GM12878 (cell line): ENCODE results near the gene PKD2. TPM values are rescaled to one million over a fixed set of nuclear protein-coding genes. Genes with fewer than 3 reads are reported as not detected.

Source experiments
- ATAC-seq: fragments of 200-7000 bp; cut with Tn5 transposase; 3 replicates; pipeline ENCODE4 v1.9.1; 2020; ENCODE audit warnings: mild to moderate bottlenecking, moderate library complexity
- BruUV-seq: library from RNA; stranded (reverse); fragments of 400-500 nt; replicated peaks from 2 replicates; lab custom pipeline; 2021; lab: Mats Ljungman, UMichigan
- CTCF ChIA-PET: fragments of 300-600 bp; sonication (Branson Sonifier 250); formaldehyde crosslinking; extraction: SDS; loops from one replicate; lab custom pipeline; 2021; ENCODE audit warnings: inconsistent platforms; lab: Yijun Ruan, JAX
- POLR2A ChIA-PET: fragments of 350-600 bp; formaldehyde crosslinking; extraction: SDS; loops from one replicate; lab custom pipeline; 2021; ENCODE audit warnings: inconsistent platforms; lab: Charles Lee
- RAD21 ChIA-PET: fragments of 300-600 bp; sonication (Branson Sonifier 250); formaldehyde crosslinking; loops from one replicate; lab custom pipeline; 2023; ENCODE audit warnings: antibody characterized with exemption; ENCODE audit not compliant: unreplicated experiment; lab: Charles Lee
- SMC1A ChIA-PET: fragments of 300-600 bp; sonication (Branson Sonifier 250); formaldehyde crosslinking; loops from one replicate; lab custom pipeline; 2023; ENCODE audit not compliant: unreplicated experiment, uncharacterized antibody; lab: Charles Lee
- DNase-seq: peaks from one replicate; pipeline ENCODE4 v3.0.0-alpha.2; 2011; ENCODE audit warnings: low read depth, low spot score
- FAIRE-seq: peaks from 3 replicates; lab custom pipeline; 2011; peaks lifted over from hg19 to GRCh38; lab: Jason Lieb, UNC
- H2AFZ ChIP-seq: 2 replicates; pipeline ENCODE4 v1.6.0; 2011; ENCODE audit warnings: low read depth, low read length, control low read depth; ENCODE audit not compliant: control insufficient read depth
- H3K27ac ChIP-seq: 2 replicates; pipeline ENCODE4 v1.5.1; 2011; ENCODE audit warnings: control low read depth; ENCODE audit not compliant: control insufficient read depth, insufficient read depth
- H3K27me3 ChIP-seq, 2 experiments: replicated peaks in 1 of 2; 2 replicates each; pipeline versions ENCODE4 v1.6.0 to v1.6.1; 2011; ENCODE audit warnings: low read length in 1 of 2; ENCODE audit not compliant: control insufficient read depth in 2 of 2, insufficient read depth in 2 of 2
- H3K36me3 ChIP-seq, 2 experiments: 2 replicates each; pipeline ENCODE4 v1.5.1; 2011; ENCODE audit warnings: low read length in 1 of 2; ENCODE audit not compliant: control insufficient read depth in 2 of 2, insufficient read depth in 2 of 2
- H3K4me1 ChIP-seq: 2 replicates; pipeline ENCODE4 v1.6.1; 2011; ENCODE audit warnings: mild to moderate bottlenecking, low read length, moderate library complexity, mixed read lengths; ENCODE audit not compliant: control insufficient read depth, insufficient read depth
- H3K4me2 ChIP-seq: 2 replicates; pipeline ENCODE4 v1.6.0; 2011; ENCODE audit warnings: control low read depth; ENCODE audit not compliant: control insufficient read depth, insufficient read depth
- H3K4me3 ChIP-seq: fragments of 200-600 bp; sonication (generic); 2 replicates; pipeline ENCODE4 v1.5.1; 2016
- H3K79me2 ChIP-seq: 2 replicates; pipeline ENCODE4 v1.6.0; 2011; ENCODE audit warnings: low read length; ENCODE audit not compliant: control insufficient read depth, insufficient read depth
- H3K9ac ChIP-seq: 2 replicates; pipeline ENCODE4 v1.8.0; 2011; ENCODE audit warnings: low read length, control low read depth, mixed read lengths; ENCODE audit not compliant: control insufficient read depth, insufficient read depth
- H3K9me3 ChIP-seq: replicated peaks from 3 replicates; pipeline ENCODE4 v1.5.1; 2011; ENCODE audit warnings: mild to moderate bottlenecking, low read length; ENCODE audit not compliant: control insufficient read depth, insufficient read depth
- H4K20me1 ChIP-seq: 2 replicates; pipeline ENCODE4 v1.6.0; 2011; ENCODE audit not compliant: control insufficient read depth, insufficient read depth
- CEBPB ChIP-seq, 2 experiments: fragments of 150-350 bp in 1 of 2; IDR thresholded peaks; 2 replicates each; pipeline ENCODE4 v1.6.1; 2012 to 2014; ENCODE audit warnings: low read depth in 2 of 2, low read length in 2 of 2, borderline replicate concordance in 1 of 2, inconsistent platforms in 1 of 2
- ELK1 ChIP-seq: IDR thresholded peaks from 2 replicates; pipeline ENCODE4 v1.6.1; 2012; ENCODE audit warnings: low read depth, low read length, improper control_type of control experiment
- FOXK2 ChIP-seq: fragments of 450-650 bp; IDR thresholded peaks from 2 replicates; pipeline ENCODE4 v1.6.1; 2017; ENCODE audit warnings: mild to moderate bottlenecking, moderate library complexity
- HSF1 ChIP-seq: fragments of 150-350 bp; IDR thresholded peaks from 2 replicates; pipeline ENCODE4 v1.6.1; 2014; ENCODE audit warnings: mild to moderate bottlenecking, low read depth, low read length
- IKZF2 ChIP-seq, 2 experiments: fragments of 450-650 bp; IDR thresholded peaks; 2 replicates each; pipeline ENCODE4 v1.6.1; 2017; ENCODE audit warnings: mild to moderate bottlenecking in 2 of 2, moderate library complexity in 2 of 2
- IRF4 ChIP-seq: IDR thresholded peaks from 2 replicates; pipeline ENCODE4 v1.6.1; 2011; ENCODE audit warnings: low read depth, low read length
- IRF5 ChIP-seq: fragments of 450-650 bp; IDR thresholded peaks from 2 replicates; pipeline ENCODE4 v1.6.1; 2017; ENCODE audit warnings: borderline replicate concordance
- NFYB ChIP-seq: IDR thresholded peaks from 2 replicates; pipeline ENCODE4 v1.6.1; 2011; ENCODE audit warnings: low read depth, mild to moderate bottlenecking, low read length, improper control_type of control experiment, moderate library complexity; ENCODE audit not compliant: insufficient read depth
- PBX3 ChIP-seq: IDR thresholded peaks from 2 replicates; pipeline ENCODE4 v1.6.1; 2011; ENCODE audit warnings: mild to moderate bottlenecking, low read depth, low read length, moderate library complexity; ENCODE audit not compliant: insufficient replicate concordance
- SUPT20H ChIP-seq: IDR thresholded peaks from 2 replicates; pipeline ENCODE4 v1.6.1; 2011; ENCODE audit warnings: low read depth, mild to moderate bottlenecking, low read length, moderate library complexity, borderline replicate concordance; ENCODE audit not compliant: control insufficient read depth
- TCF3 ChIP-seq: IDR thresholded peaks from 2 replicates; pipeline ENCODE4 v1.6.1; 2012; ENCODE audit warnings: low read depth, mild to moderate bottlenecking, low read length, borderline replicate concordance; ENCODE audit not compliant: insufficient read depth
- ZBTB11 ChIP-seq: fragments of 450-650 bp; formaldehyde crosslinking; IDR thresholded peaks from 2 replicates; pipeline ENCODE4 v1.5.0; 2022; ENCODE audit warnings: mild to moderate bottlenecking, missing genetic modification characterization
- ZNF207 ChIP-seq: fragments of 450-650 bp; IDR thresholded peaks from 2 replicates; pipeline ENCODE4 v1.6.1; 2014; ENCODE audit warnings: antibody characterized with exemption, mild to moderate bottlenecking, borderline replicate concordance
- ZSCAN29 ChIP-seq: fragments of 450-650 bp; IDR thresholded peaks from 2 replicates; pipeline ENCODE4 v1.6.1; 2017; ENCODE audit warnings: mild to moderate bottlenecking, moderate library complexity
- WGBS: methylation state at CpG from one replicate; pipeline ENCODE4 v1.1.6; 2016; ENCODE audit warnings: low lambda C conversion rate; ENCODE audit not compliant: insufficient replicate concordance, insufficient coverage; ENCODE audit errors: missing lambda C conversion rate; 5-methylcytosine and 5-hydroxymethylcytosine counted together
- in situ Hi-C: fragments of 300-500 bp; cut with MboI; formaldehyde crosslinking; loops from 9 replicates; pipeline ENCODE4 v1.14.3; 2018; ENCODE audit warnings: mixed read lengths
- intact Hi-C: fragments of 100-400 bp; cut with micrococcal nuclease; formaldehyde crosslinking; loops from one replicate; pipeline ENCODE4 v1.14.2; 2022; ENCODE audit not compliant: unreplicated experiment
- polyA plus RNA-seq, 11 experiments: library from polyadenylated mRNA; depleted of rRNA in 4 of 11; unstranded in 6 of 11; stranded (reverse) in 5 of 11; fragments of >200 nt; fragmentation: Nextera tagmentation in 4 of 11; fragmentation: Illumina TruSeq in 1 of 11; extraction: Ambion mirVana in 4 of 11; extraction: Trizol in 1 of 11; gene quantifications; 1 replicate in 1 of 11; 2 replicates in 10 of 11; pipeline versions ENCODE4 v1.2.1 to v1.2.3, GENCODE V29; 2011 to 2016; ENCODE audit warnings: inconsistent platforms in 2 of 11, missing spikeins in 2 of 11, low read depth in 1 of 11
- total RNA-seq, 4 experiments: library from RNA; depleted of rRNA in 3 of 4; stranded (reverse); fragments of >200 nt in 3 of 4; fragmentation: Illumina TruSeq in 1 of 4; extraction: Trizol in 1 of 4; gene quantifications; 2 replicates each; pipeline versions ENCODE4 v1.2.1 to v1.2.3, GENCODE V29; 2013 to 2021

Gene PKD2
- total and polyA plus RNA-seq, 10 of the 15 experiments (the other 5 are each of a cell fraction or from before 2014, with no cell fraction given) = 2.0 to 13.8 (median 8.4) TPM

GRCh38 chr4:88035292-88035691 lies 27.9 kb downstream of the PKD2 start (continued):
- no peak for TF ChIP-seq ELK1
- no peak for TF ChIP-seq ZSCAN29
- no peak for TF ChIP-seq CEBPB (IDR thresholded peaks at IDR 0.05; ENCODE audit: borderline replicate concordance in 1 of 2, low read depth in 2 of 2, low read length in 2 of 2)
- TF ChIP-seq IRF4 = no peak
- TF ChIP-seq PBX3 = no peak

- Histone ChIP-seq H3K27ac (no peak overlapping the region), H3K9ac (no peak overlapping the region), H3K4me3 (no peak overlapping the region), H3K4me1 (no peaks in the 10 kb centered on the region), H2AFZ (no peak overlapping the region), H3K79me2 (no peaks in the 10 kb centered on the region), H3K36me3 (peaks cover 0 to 8% of the 10 kb centered on the region in 2 experiments; a peak in 1 of 4 replicates), H4K20me1 (no peaks in the 10 kb centered on the region), H3K4me2 (no peak overlapping the region), H3K27me3 (no peaks in the 10 kb centered on the region), H3K9me3 (no peaks in the 10 kb centered on the region)
- ATAC-seq (no peak), FAIRE-seq (no peak), DNase-seq (no peak)
- in situ Hi-C loops = no loop called here
- no TSS peak for BruUV-seq
- ChIA-PET RAD21 (no interaction called here), POLR2A (interaction anchor here (0.5 kb wide), 1 partner anchor 733 kb away, joined by 3 read pairs; no protein-coding TSS in a partner anchor), SMC1A (interaction anchor here (1.8 kb wide), 1 partner anchor 174 kb away, joined by 6 read pairs; no protein-coding TSS in a partner anchor), CTCF (no interaction called here)
- TF ChIP-seq ZBTB11 (no peak), HSF1 (no peak), ZNF207 (no peak), IKZF2 (IDR thresholded peaks at IDR 0.05) (no peak), NFYB (no peak), FOXK2 (no peak), TCF3 (no peak), IRF5 (no peak), SUPT20H (no peak)
- intact Hi-C loops = loop anchor here (10.0 kb wide), 2 partner anchors 327 to 1107 kb away; no protein-coding TSS in a partner anchor
- WGBS = 100% methylated on average over 1 of the region's 1 CpG
Observed at GRCh38 chr4:88037447-88037846, 30.0 kb downstream of the PKD2 start.
